ENCODE results near the gene EYA2. TPM values are rescaled to one million over a fixed set of nuclear protein-coding genes. Genes with fewer than 3 reads are reported as not detected.
"Not testable (repeated sequence)": the region's sequence is repeated elsewhere in the genome, so short reads cannot be mapped to it uniquely, and the experiment has no call there.

The EYA2 gene
- total and polyA plus RNA-seq, 12 donors: 0.54 to 2.2 (median 1.4) TPM

DNA sequence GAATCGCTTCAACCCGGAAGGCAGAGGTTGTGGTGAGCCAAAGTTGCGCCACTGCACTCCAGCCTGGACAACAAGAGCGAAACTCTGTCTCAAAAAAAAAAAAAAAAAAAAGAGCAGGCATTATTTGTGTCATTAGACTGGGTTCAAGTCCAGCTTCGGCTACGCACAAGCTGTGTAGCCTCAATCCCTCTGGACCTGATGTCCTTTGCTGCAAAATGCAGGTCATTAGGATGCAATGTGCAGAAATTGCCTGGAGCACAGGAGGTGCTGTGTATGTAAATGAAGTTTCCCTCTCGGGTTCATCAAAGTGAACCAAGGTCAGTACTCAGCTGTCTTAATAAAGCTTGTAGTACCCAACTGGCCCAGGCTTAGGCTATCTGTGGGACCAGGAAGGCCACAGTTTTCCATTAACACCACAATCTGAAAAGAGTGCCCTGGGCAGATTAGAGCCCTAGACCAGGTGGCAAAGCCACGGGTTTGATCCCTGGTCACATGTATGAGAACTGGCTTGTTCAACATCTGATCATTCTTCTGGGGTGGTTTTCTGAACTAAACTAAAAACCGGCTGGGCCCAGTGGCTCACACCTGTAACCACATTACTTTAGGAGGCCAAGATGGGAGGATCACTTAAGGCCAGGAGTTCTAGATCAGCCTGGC lies 306.6 kb downstream of the EYA2 start:
- H3K4me3 ChIP-seq: no peak overlapping the region
- H3K9me3 ChIP-seq (replicated peaks in 1 of 3): no peaks in the 10 kb centered on the region
- 81 to 91% (median 88%) methylated on average over 9 of the region's 9 CpGs for WGBS, 4 donors
- H3K4me1 ChIP-seq (replicated peaks in 1 of 2): no peaks in the 10 kb centered on the region
- no peaks in the 10 kb centered on the region for H3K27me3 ChIP-seq
- intact Hi-C loops (cut with DNase I): loop anchor here in 1 of 2 donors (10.0 kb wide), 1 partner anchor 424 kb away; no protein-coding TSS in a partner anchor
- no peak for DNase-seq
- no peaks in the 10 kb centered on the region for H3K36me3 ChIP-seq (replicated peaks in 1 of 2)
- no peak overlapping the region for H3K27ac ChIP-seq
- TF ChIP-seq CTCF (IDR thresholded peaks at IDR 0.05): no peak
- TF ChIP-seq POLR2A (IDR thresholded peaks at IDR 0.05): no peak

GRCh38 chr20:47202733-47203667 lies 308.4 kb downstream of the EYA2 start:
- DNase-seq: no peak
- WGBS, 4 donors: 70 to 75% (median 72%) methylated on average over 7 to 10 of the region's 10 CpGs
- no peak overlapping the region for H3K27ac ChIP-seq
- H3K4me1 ChIP-seq (replicated peaks in 1 of 2): no peaks in the 10 kb centered on the region
- intact Hi-C loops (cut with DNase I): loop anchor here in 1 of 2 donors (10.0 kb wide), 1 partner anchor 422 kb away; no protein-coding TSS in a partner anchor
- H3K36me3 ChIP-seq (replicated peaks in 1 of 2): peaks cover 0 to 1% of the 10 kb centered on the region in 2 donors
- H3K9me3 ChIP-seq (replicated peaks in 1 of 3): no peaks in the 10 kb centered on the region
- no peak overlapping the region for H3K4me3 ChIP-seq
- no peak for TF ChIP-seq POLR2A (IDR thresholded peaks at IDR 0.05)
- no peak for TF ChIP-seq CTCF (IDR thresholded peaks at IDR 0.05)
- no peaks in the 10 kb centered on the region for H3K27me3 ChIP-seq

DNA sequence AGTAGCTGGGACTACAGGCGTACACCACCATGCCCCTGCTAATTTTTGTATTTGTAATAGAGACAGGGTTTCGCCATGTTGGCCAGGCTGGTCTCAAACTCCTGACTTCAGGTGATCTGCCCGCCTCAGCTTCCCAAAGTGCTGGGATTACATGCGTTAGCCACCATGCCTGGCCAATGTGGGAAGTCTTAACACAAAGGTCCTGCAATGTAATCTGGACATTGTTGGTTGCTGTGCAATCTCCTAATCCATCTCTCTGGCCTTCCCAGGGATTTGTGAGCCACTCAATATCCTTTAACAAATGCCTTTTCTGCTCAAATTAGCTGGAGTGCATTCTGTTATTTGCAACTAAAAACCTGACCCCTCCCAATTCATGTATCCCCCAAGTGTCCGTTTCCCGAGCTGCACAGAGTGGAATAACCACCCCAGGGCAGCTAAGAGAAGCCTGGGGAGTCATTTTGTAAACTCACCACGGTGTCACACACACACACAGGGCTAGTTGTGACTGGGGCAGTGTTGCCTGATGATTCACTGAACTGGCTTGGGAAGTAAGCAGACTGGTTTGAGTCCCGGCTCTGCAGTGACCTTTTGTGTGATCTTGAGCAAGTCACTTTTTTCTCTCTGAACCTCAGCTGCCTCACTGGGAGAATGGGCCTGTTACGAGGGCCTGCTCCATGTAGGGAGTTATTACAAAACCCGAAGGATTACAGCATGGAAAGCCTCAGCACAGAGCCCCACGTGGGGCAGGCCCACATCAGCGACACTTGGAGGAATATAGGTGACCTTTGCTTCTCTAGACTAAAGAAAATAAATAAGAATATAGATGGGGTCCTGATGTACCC lies 309.6 kb downstream of the EYA2 start:
- TF ChIP-seq POLR2A (IDR thresholded peaks at IDR 0.05) (no peak), CTCF (IDR thresholded peaks at IDR 0.05) (no peak)
- H3K4me3 ChIP-seq: no peak overlapping the region
- H3K9me3 ChIP-seq (replicated peaks in 1 of 3): no peaks in the 10 kb centered on the region
- WGBS, 4 donors: 86 to 92% (median 89%) methylated on average over 10 to 12 of the region's 12 CpGs
- H3K4me1 ChIP-seq (replicated peaks in 1 of 2): no peaks in the 10 kb centered on the region
- no peak overlapping the region for H3K27ac ChIP-seq
- H3K36me3 ChIP-seq (replicated peaks in 1 of 2): peaks cover 0 to 13% of the 10 kb centered on the region in 2 donors
- H3K27me3 ChIP-seq: no peaks in the 10 kb centered on the region
- intact Hi-C loops (cut with DNase I): loop anchor here in 1 of 2 donors (10.0 kb wide), 1 partner anchor 421 kb away; no protein-coding TSS in a partner anchor
- no peak for DNase-seq

GRCh38 chr20:47204850-47205122 lies 310.1 kb downstream of the EYA2 start:
- DNase-seq; H3K27me3 ChIP-seq; H3K9me3 ChIP-seq (replicated peaks in 1 of 3); H3K27ac ChIP-seq; H3K4me3 ChIP-seq; H3K4me1 ChIP-seq (replicated peaks in 1 of 2): not testable (repeated sequence)
- intact Hi-C loops (cut with DNase I): loop anchor here (5.0 to 10.0 kb wide), 2 partner anchors 183 to 420 kb away; no protein-coding TSS in a partner anchor
- peaks cover 0 to 19% of the 10 kb centered on the region in 2 donors for H3K36me3 ChIP-seq (replicated peaks in 1 of 2)
- WGBS, 4 donors: 92 to 96% (median 94%) methylated on average over 11 of the region's 11 CpGs

Measured in adrenal gland (tissue), 12 donors.